Mesothelial cell of epicardium (in vitro differentiated cells): ENCODE measurements around the gene TPM2. TPM values are rescaled to one million over a fixed set of nuclear protein-coding genes. Genes with fewer than 3 reads are reported as not detected.

Experiments
- DNase-seq, 2 experiments: peaks; one replicate each; pipeline ENCODE4 v3.0.0; 2021; ENCODE audit warnings: low spot score in 2 of 2; ENCODE audit not compliant: unreplicated experiment in 2 of 2
- H3K27ac Mint-ChIP-seq: 2 replicates; pipeline ENCODE4 v1.8.0; 2021; ENCODE audit warnings: mixed read lengths
- H3K27me3 Mint-ChIP-seq: 2 replicates; pipeline ENCODE4 v1.8.0; 2021; ENCODE audit warnings: low read depth, mixed read lengths
- H3K36me3 Mint-ChIP-seq: 2 replicates; pipeline ENCODE4 v1.8.0; 2021; ENCODE audit warnings: mixed read lengths
- H3K4me1 Mint-ChIP-seq: 2 replicates; pipeline ENCODE4 v1.8.0; 2021; ENCODE audit warnings: mixed read lengths
- H3K4me3 Mint-ChIP-seq: 2 replicates; pipeline ENCODE4 v1.8.0; 2021; ENCODE audit warnings: mild to moderate bottlenecking, moderate library complexity, mixed read lengths
- H3K9me3 Mint-ChIP-seq: 2 replicates; pipeline ENCODE4 v1.8.0; 2021; ENCODE audit warnings: mixed read lengths
- CTCF ChIP-seq: fragments of 200-600 bp; sonication (generic); IDR thresholded peaks from one replicate; pipeline ENCODE4 v1.5.0; 2021; ENCODE audit warnings: antibody characterized with exemption; ENCODE audit not compliant: unreplicated experiment
- total RNA-seq: library from RNA; stranded (reverse); gene quantifications from 3 replicates; pipeline ENCODE4 v1.2.1, GENCODE V29; 2021

Gene TPM2
- total RNA-seq, 1 donor from 2014 or later, result 291 TPM

- peaks cover 38% of the 10 kb centered on the region for H3K4me1 Mint-ChIP-seq
- no peaks in the 10 kb centered on the region for H3K27me3 Mint-ChIP-seq
- no peak for DNase-seq
- TF ChIP-seq CTCF, result no peak
- H3K9me3 Mint-ChIP-seq, result no peaks in the 10 kb centered on the region
- peak overlapping the region; percentile 88 for H3K4me3 Mint-ChIP-seq
- peak overlapping the region; percentile 97 for H3K27ac Mint-ChIP-seq
- H3K36me3 Mint-ChIP-seq, result peaks cover 21% of the 10 kb centered on the region
Observed at GRCh38 chr9:35687972-35688557, 1.7 kb downstream of the TPM2 start.

GRCh38 chr9:35687306-35687705, 2.4 kb downstream of the TPM2 start:
- no peak for TF ChIP-seq CTCF
- no peak for DNase-seq
- Mint-ChIP-seq H3K4me1 (peaks cover 38% of the 10 kb centered on the region), H3K9me3 (no peaks in the 10 kb centered on the region), H3K27me3 (no peaks in the 10 kb centered on the region), H3K36me3 (peaks cover 28% of the 10 kb centered on the region), H3K27ac (peak overlapping the region; percentile 66), H3K4me3 (peak overlapping the region; percentile 49)

DNA sequence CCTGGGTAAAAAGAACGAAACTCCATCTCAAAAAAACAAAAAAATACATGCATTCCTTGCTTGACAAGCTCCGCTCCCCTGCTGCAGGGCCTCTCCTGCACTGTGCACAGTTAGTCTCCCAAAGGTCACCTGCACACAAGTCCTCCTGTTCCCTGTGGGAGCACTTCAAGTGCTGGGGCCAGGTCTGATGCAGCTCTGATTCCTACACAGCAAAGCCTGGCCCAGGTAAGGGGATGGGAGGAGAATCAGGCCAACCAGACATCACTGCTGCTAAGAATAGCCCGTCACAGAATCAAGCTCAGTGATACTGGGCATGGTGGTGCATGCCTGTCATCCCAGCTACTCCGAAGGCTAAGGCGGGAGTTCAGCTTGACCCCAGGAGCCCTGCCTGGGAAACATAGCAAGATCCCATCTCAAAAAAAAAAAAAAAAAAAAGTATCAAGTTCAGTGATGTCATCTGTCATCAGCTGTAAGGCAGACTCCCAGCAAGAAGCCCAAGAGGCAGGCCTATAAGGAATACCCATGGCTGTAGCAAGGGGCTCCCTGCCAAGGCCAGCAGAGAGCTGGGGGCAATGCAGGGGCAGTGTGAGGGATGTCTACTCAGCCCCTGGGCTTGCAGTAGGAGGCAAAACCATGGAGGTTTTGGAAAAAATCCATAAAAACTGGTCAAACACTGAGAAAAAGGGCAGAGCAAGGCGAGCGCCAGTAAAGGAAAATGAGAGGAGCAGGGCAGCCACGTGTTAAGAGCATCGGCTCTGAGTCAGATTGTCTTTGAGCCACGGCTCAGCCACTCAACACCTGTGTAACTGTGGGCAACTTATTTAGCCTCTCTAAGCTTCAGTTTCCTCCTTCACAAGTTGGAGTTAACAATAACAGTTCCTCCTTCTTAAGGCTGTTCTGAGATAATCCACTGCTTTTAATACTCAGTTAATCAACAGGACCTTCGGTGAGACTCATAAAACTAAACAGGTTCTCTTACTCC, 3.2 kb downstream of the TPM2 start:
- Mint-ChIP-seq H3K9me3 (no peaks in the 10 kb centered on the region), H3K36me3 (peaks cover 32% of the 10 kb centered on the region), H3K4me3 (peak overlapping the region; percentile 6), H3K27ac (peak overlapping the region; percentile 66), H3K27me3 (no peaks in the 10 kb centered on the region), H3K4me1 (peaks cover 33% of the 10 kb centered on the region)
- TF ChIP-seq CTCF, result no peak
- DNase-seq, result no peak

DNA sequence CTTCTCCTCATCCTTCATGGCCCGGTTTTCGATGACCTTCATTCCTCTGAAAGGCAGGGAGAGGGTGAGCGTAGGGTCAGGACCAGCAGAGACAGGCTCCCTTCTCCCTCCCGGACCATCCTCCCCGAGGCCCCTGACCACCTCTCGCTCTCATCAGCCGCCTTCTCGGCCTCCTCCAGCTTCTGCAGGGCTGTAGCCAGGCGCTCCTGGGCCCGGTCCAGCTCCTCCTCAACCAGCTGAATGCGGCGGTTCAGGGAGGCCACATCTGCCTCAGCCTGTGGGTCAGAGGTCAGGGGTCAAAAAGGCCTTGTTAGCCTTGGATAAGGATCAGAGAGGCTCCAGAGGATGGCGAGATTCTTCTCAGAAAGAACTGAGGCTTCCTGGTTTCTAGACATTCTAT, 4.2 kb downstream of the TPM2 start:
- H3K27ac Mint-ChIP-seq, result no peak overlapping the region
- H3K36me3 Mint-ChIP-seq, result peaks cover 32% of the 10 kb centered on the region
- no peak for TF ChIP-seq CTCF
- no peaks in the 10 kb centered on the region for H3K9me3 Mint-ChIP-seq
- H3K27me3 Mint-ChIP-seq, result no peaks in the 10 kb centered on the region
- no peak for DNase-seq
- H3K4me3 Mint-ChIP-seq, result no peak overlapping the region
- H3K4me1 Mint-ChIP-seq, result peaks cover 30% of the 10 kb centered on the region

GRCh38 chr9:35684921-35685320, 4.8 kb downstream of the TPM2 start:
- H3K36me3 Mint-ChIP-seq, result peaks cover 32% of the 10 kb centered on the region
- TF ChIP-seq CTCF, result no peak

More at GRCh38 chr9:35684921-35685320, 4.8 kb downstream of the TPM2 start:
- Mint-ChIP-seq H3K27me3 (no peaks in the 10 kb centered on the region), H3K4me1 (peaks cover 30% of the 10 kb centered on the region), H3K27ac (no peak overlapping the region), H3K4me3 (no peak overlapping the region), H3K9me3 (no peaks in the 10 kb centered on the region)
- DNase-seq, result no peak
